Stimulated activated CD4-positive, alpha-beta T cell treated with anti-CD3 and anti-CD28 coated beads, Interleukin-12 subunit alpha, Interleukin-12 subunit beta, amount 100 ng/mL, for 48 hours (primary cell): ENCODE measurements around the gene ROR1.

ENCODE experiments used
- DNase-seq, 3 donors: peaks; one replicate each; pipeline ENCODE4 v3.0.0-alpha.2; 2020; ENCODE audit warnings: low read depth in 2 of 3, low spot score in 1 of 3

The ROR1 gene

GRCh38 chr1:64126581-64126980 lies 352.8 kb downstream of the ROR1 start:
- DNase-seq = no peak

- DNase-seq = no peak
These were observed 353.5 kb downstream of the ROR1 start for GRCh38 chr1:64127297-64127696.

GRCh38 chr1:64129701-64130100 lies 355.9 kb downstream of the ROR1 start:
- DNase-seq = no peak

GRCh38 chr1:64131155-64131554 lies 357.3 kb downstream of the ROR1 start:
- DNase-seq = no peak

- DNase-seq = no peak
These were observed 359.2 kb downstream of the ROR1 start for GRCh38 chr1:64133036-64133435.

DNA sequence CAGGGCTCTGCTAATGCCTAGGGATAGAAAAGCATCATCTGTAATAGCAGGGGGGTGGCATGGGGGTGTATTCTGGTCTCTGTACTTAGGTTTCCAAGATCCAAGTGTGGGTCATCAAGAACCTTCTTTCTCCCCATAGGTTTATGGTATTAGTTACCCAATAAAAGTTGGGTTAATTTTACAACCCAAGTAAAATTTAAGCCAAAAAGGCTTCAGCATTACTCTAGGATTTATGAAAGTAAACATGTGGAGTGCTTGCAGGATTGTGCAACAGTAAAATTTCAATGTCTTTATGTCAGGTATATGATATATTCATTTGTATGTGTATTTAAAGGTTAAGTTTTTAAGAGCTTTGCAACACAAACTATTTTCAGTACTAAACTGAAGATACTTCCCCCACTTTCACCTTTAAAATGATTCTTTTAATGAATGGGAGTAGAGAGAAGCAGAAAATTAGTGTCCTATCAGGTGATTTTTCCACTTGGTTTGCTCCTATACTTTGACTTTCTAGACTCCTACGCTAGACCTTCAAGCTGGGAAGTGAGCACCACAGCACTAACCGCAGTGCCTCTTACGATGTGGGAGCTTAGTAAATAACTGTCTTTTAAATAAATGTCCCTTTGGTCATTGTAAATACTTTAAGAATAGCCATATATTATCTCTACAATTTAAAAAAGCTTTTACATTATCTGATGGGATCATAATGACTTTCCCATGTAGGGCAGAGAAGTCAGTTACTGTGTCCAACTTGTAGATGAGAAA lies 361.8 kb downstream of the ROR1 start:
- DNase-seq = no peak

- no peak for DNase-seq
These were observed 362.5 kb downstream of the ROR1 start for GRCh38 chr1:64136296-64136695.

DNA sequence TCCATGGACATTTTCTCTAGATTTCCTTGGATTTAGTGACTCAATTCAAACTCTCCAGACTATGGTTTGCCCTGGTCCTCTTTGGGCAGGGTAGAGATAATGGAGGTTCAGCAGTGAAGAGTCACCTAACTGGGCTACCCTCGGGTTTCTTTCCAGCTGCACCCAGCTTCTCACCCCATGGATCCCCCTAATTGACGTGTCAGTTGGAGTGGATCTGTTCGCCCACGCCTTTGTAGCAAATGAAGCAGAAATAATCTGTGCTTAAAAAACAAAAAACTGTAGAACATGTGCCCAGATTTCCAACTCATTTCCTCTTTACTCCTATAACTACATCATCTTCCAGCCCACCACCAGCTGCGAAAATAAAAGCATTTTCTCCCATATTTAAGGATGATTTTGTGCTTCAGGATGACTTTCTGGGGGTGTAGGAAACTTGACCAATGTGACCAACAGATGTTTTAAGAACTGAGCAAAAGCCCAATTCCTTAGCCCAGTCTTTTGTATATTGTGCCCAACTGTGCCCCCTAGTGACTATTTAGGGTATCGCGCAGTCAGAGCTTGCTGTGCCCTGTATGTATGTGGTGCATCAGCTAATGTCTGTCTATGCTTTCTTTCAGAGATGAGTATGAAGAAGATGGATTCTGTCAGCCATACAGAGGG lies 363.1 kb downstream of the ROR1 start:
- peak; percentile 49 to 76 (median 51) for DNase-seq

- DNase-seq = no peak
These were observed 363.6 kb downstream of the ROR1 start for GRCh38 chr1:64137412-64137803.

- DNase-seq = no peak
These were observed 366.1 kb downstream of the ROR1 start for GRCh38 chr1:64139877-64140276.

DNA sequence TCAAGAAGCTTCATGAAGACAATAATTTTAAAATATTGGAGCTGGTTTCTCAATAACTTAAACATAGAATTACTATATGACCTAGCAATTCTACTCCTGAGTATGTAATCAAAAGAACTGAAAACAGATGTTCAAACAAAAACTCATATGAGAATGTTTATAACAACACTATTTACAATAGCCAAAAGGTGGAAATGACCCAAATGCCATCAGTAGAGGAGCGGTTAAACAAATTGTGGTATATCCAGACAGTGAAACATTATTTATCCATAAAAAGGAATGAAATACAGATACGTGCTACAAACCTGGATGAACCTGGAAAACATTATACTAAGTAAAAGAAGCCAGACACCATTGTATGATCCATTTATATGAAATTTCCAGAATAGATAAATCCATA lies 366.8 kb downstream of the ROR1 start:
- no peak for DNase-seq

DNA sequence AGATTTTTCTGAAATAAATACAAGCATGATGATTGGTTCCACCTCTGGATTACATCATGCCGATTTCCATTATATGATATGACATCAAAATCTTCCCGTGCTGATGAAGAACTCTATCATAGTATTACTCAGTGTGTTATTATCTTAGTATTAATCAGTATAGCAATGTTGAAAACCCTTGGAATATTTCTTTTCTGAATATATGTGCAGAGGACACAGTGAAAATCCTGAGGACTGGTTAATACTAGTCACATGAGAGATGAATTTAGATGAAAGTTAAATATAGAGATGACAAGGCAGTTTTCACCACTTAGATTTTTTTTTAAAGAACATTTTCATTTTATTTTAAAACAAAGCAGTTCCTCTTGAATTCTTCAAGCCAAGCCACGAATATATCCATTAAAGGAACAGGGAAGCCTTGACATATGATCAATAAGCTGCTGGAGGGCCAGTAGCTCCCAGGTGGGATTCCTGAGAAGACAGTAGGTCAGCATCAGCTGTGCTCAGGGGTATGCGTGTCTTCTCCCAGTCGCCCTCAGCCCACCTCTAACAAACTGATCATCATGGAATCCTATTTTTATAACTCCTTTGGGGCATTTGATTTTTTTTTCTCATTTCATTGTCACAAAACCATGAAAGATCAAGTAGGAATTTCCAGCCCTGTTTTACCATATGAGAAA lies 373.4 kb downstream of the ROR1 start:
- DNase-seq = no peak

- no peak for DNase-seq
These were observed 373.9 kb downstream of the ROR1 start for GRCh38 chr1:64147759-64148158.

GRCh38 chr1:64150266-64150665 lies 376.4 kb downstream of the ROR1 start:
- DNase-seq = no peak

- no peak for DNase-seq
These were observed 377.0 kb downstream of the ROR1 start for GRCh38 chr1:64150729-64151230.

GRCh38 chr1:64155278-64155677 lies 381.5 kb downstream of the ROR1 start:
- DNase-seq = no peak

GRCh38 chr1:64161357-64161941 lies 387.6 kb downstream of the ROR1 start:
- DNase-seq = no peak

DNA sequence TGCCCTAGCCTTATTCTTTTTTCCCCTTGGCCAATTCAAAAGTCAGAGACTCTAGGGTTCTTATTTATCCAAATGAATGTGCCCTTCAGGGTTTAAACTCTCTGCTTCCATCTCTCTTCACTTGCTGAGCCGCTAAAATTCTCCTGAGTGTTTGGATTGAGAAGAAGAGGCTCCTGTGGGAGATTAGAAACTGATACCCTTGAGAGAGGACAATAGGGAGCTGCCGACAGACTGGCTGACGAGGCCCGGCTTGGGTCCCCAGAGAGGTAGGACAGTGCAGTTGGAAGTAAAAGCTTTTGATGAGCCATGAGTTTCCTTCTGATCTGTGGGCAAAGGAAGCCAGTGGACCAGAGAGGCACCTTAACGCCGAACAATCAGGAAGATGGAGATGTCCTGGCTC lies 388.3 kb downstream of the ROR1 start:
- no peak for DNase-seq

GRCh38 chr1:64162804-64163203 lies 389.0 kb downstream of the ROR1 start:
- DNase-seq = no peak

- DNase-seq = no peak
These were observed 389.6 kb downstream of the ROR1 start for GRCh38 chr1:64163431-64163830.

DNA sequence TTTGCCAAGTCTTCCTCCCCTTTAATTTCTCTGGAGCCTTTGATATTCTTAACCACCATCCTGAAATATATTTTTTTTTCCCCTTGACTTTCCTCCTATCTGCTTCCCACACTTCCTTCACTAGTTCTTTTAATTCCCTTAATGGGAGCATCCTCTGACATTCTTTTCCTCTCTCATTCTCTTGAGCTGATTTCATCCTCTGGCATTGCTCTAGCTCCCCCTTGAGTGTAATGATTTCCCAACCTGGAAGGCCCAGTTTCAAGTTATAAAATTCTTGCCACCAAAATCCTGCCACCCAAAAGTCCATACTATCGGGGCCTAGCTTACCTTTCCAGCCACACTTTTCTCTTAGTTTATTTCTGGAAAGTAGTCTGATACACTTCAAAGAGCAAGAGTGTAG lies 390.2 kb downstream of the ROR1 start:
- DNase-seq = no peak

DNA sequence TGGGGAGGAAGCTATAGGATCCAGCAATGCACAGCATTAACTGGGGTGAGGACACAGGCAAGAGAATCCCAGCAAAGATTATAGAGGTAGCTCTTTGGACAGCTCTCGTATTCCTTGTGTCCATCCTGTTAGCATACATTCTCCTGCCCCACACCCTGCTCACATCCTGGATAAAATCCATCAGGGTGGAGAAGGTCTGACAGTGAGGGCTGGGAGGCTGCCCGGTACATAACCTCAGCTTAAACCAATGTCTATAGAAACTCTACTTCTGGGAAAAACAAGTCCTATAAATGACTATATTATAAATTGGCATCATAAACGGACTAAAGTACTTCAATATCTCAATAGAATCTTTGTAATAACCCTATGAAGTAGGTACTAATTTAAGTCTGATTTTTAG lies 392.8 kb downstream of the ROR1 start:
- no peak for DNase-seq
